DND-41 (cell line): ENCODE data around the gene GOLGA2.

Experiments used
- EZH2 ChIP-seq: IDR thresholded peaks from 3 replicates; pipeline ENCODE4 v1.6.1; 2012; ENCODE audit warnings: borderline replicate concordance, low read depth, mild to moderate bottlenecking, moderate library complexity, low read length, inconsistent platforms; ENCODE audit not compliant: severe bottlenecking
- TF ChIP-seq, protein P1 (sequence below): IDR thresholded peaks from 2 replicates; pipeline ENCODE4 v1.5.1; 2012; ENCODE audit warnings: borderline replicate concordance, low read length, moderate library complexity, mild to moderate bottlenecking; ENCODE audit not compliant: poor library complexity, severe bottlenecking; ENCODE audit errors: extremely low read depth

DNA sequence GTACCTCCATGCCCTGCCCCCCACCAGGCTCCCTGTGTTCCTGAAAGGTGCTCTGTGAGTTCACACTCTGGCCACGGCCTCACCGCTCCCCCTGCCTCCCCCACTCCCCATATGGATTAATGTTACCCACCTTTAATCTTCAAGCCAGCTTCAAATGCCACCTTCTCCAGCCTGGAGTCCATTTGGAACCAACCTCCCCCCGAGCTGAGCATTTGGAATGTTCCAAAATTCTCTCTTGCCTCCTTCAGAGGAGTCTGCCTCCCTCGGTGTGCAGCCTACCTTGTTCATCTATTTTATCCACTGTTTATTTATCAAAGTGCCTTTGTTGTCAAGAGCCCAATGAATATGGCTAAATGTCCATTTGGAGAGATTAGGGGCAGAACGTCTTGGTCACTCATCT is 4.3 kb downstream of the GOLGA2 start:
- no peak for TF ChIP-seq EZH2
- TF ChIP-seq, protein P1, sequence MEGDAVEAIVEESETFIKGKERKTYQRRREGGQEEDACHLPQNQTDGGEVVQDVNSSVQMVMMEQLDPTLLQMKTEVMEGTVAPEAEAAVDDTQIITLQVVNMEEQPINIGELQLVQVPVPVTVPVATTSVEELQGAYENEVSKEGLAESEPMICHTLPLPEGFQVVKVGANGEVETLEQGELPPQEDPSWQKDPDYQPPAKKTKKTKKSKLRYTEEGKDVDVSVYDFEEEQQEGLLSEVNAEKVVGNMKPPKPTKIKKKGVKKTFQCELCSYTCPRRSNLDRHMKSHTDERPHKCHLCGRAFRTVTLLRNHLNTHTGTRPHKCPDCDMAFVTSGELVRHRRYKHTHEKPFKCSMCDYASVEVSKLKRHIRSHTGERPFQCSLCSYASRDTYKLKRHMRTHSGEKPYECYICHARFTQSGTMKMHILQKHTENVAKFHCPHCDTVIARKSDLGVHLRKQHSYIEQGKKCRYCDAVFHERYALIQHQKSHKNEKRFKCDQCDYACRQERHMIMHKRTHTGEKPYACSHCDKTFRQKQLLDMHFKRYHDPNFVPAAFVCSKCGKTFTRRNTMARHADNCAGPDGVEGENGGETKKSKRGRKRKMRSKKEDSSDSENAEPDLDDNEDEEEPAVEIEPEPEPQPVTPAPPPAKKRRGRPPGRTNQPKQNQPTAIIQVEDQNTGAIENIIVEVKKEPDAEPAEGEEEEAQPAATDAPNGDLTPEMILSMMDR = no peak
